Measurements from ENCODE around the gene FAM110A. TPM values are rescaled to one million over a fixed set of nuclear protein-coding genes. Genes with fewer than 3 reads are reported as not detected.

FAM110A gene
- total RNA-seq, 2 experiments from 2014 or later, result 16.2 to 28.2 TPM

- no peaks in the 10 kb centered on the region for H4K20me1 ChIP-seq (ENCODE audit: insufficient read depth, low read length)
- TF ChIP-seq EZH2phosphoT487 (IDR thresholded peaks at IDR 0.05; ENCODE audit: borderline replicate concordance, low read depth, low read length), result no peak
- TF ChIP-seq, protein P1, sequence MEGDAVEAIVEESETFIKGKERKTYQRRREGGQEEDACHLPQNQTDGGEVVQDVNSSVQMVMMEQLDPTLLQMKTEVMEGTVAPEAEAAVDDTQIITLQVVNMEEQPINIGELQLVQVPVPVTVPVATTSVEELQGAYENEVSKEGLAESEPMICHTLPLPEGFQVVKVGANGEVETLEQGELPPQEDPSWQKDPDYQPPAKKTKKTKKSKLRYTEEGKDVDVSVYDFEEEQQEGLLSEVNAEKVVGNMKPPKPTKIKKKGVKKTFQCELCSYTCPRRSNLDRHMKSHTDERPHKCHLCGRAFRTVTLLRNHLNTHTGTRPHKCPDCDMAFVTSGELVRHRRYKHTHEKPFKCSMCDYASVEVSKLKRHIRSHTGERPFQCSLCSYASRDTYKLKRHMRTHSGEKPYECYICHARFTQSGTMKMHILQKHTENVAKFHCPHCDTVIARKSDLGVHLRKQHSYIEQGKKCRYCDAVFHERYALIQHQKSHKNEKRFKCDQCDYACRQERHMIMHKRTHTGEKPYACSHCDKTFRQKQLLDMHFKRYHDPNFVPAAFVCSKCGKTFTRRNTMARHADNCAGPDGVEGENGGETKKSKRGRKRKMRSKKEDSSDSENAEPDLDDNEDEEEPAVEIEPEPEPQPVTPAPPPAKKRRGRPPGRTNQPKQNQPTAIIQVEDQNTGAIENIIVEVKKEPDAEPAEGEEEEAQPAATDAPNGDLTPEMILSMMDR (conservative IDR thresholded peaks at IDR 0.05; ENCODE audit: low read length), result no peak
- BruUV-seq (replicated peaks), result no TSS peak
- H3K27ac ChIP-seq (ENCODE audit: low read depth, low read length, poor library complexity, severe bottlenecking), result no peak overlapping the region
- no peak overlapping the region for H2AFZ ChIP-seq (ENCODE audit: low read length)
- ChIA-PET CTCF (ENCODE audit: unreplicated experiment) (interaction anchor here (0.6 kb wide), 1 partner anchor 42 kb away, joined by 3 read pairs; no protein-coding TSS in a partner anchor), POLR2A (no interaction called here)
- H3K9me2 ChIP-seq (ENCODE audit: insufficient read depth, low read length), result no peaks in the 10 kb centered on the region
- no peaks in the 10 kb centered on the region for H3K36me3 ChIP-seq (ENCODE audit: insufficient read depth, low read length)
- no peaks in the 10 kb centered on the region for H3K4me1 ChIP-seq (ENCODE audit: insufficient read depth, low read length, poor library complexity, severe bottlenecking)
- no peak overlapping the region for H3K4me3 ChIP-seq (ENCODE audit: low read depth, low read length, poor library complexity, severe bottlenecking)
- intact Hi-C loops (cut with micrococcal nuclease; ENCODE audit: unreplicated experiment), result no loop called here
- no peak for DNase-seq (ENCODE audit: low spot score)
- no peaks in the 10 kb centered on the region for H3K79me2 ChIP-seq (ENCODE audit: insufficient read depth, low read depth, low read length)
- no peak overlapping the region for H3K4me2 ChIP-seq (ENCODE audit: low read length)
- H3K9me3 ChIP-seq (ENCODE audit: low read length), result no peaks in the 10 kb centered on the region
Observed at GRCh38 chr20:872855-873520, 39.5 kb downstream of the FAM110A start.

DNA sequence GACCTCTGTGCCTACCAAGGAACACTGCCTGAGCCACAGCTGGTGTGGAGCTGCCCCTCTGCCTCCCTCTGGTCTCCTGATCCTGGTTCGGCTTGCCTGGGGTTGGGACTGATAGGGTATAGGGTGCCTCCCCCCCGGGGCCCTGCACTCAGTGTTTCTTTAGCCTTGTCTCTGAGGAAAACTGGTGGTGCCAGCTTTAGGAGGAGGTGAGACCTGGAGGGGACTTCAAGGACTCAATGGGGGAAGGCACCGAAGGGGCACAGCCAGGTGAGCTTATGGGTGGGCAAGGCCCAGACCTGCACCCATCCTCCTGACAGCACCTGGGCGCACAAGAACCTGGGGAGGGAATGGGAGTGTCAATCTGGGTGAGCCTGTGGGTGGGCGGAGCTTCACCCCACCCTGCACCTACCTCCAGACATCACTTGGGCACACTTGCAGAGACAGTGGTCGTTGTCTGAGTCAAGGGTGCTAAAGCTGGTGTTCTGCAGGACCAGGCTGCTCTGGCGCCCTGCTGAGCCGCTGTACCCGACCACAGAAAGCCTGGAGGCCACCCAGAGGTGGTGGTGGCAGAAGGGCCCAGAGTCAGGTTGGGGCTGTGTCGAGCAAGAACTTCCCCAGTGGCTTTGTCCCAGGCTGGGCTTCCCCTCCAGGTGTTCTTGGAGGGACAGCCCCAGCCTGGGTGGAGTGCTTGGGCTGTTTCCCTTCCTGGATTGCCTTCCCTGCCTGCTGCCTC is 40.5 kb downstream of the FAM110A start:
- Histone ChIP-seq H3K4me1 (ENCODE audit: insufficient read depth, low read length, poor library complexity, severe bottlenecking) (no peaks in the 10 kb centered on the region), H3K9me2 (ENCODE audit: insufficient read depth, low read length) (no peaks in the 10 kb centered on the region), H3K4me2 (ENCODE audit: low read length) (no peak overlapping the region), H3K9me3 (ENCODE audit: low read length) (no peaks in the 10 kb centered on the region), H3K4me3 (ENCODE audit: low read depth, low read length, poor library complexity, severe bottlenecking) (no peak overlapping the region), H3K27ac (ENCODE audit: low read depth, low read length, poor library complexity, severe bottlenecking) (no peak overlapping the region), H3K79me2 (ENCODE audit: insufficient read depth, low read depth, low read length) (no peaks in the 10 kb centered on the region), H4K20me1 (ENCODE audit: insufficient read depth, low read length) (no peaks in the 10 kb centered on the region), H3K36me3 (ENCODE audit: insufficient read depth, low read length) (no peaks in the 10 kb centered on the region), H2AFZ (ENCODE audit: low read length) (no peak overlapping the region)
- ChIA-PET POLR2A (no interaction called here), CTCF (ENCODE audit: unreplicated experiment) (no interaction called here)
- no TSS peak for BruUV-seq (replicated peaks)
- intact Hi-C loops (cut with micrococcal nuclease; ENCODE audit: unreplicated experiment), result no loop called here
- no peak for DNase-seq (ENCODE audit: low spot score)
- no peak for TF ChIP-seq EZH2phosphoT487 (IDR thresholded peaks at IDR 0.05; ENCODE audit: borderline replicate concordance, low read depth, low read length)
- TF ChIP-seq, protein P1 (conservative IDR thresholded peaks at IDR 0.05; ENCODE audit: low read length), result no peak

DNA sequence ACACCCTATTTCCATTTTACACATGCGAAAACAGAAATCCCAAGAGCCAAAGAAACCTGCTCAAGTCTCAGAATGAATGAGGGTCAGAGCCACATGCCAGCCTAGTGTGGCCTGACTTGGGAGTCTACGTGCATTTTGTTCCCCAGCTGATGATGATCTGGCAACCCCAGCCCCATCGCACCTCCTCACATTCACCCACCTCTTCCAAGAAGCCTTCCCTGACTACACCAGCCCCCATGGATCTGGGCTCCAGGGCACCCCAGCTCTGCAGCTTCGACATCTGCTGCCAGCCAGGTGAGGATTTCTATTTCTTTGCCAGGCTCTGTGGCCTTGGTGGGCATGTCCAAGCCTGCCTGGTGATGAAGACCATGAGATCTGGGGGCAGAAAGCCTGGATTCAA is 41.6 kb downstream of the FAM110A start:
- TF ChIP-seq, protein P1 (conservative IDR thresholded peaks at IDR 0.05; ENCODE audit: low read length), result no peak
- TF ChIP-seq EZH2phosphoT487 (IDR thresholded peaks at IDR 0.05; ENCODE audit: borderline replicate concordance, low read depth, low read length), result no peak
- Histone ChIP-seq H4K20me1 (ENCODE audit: insufficient read depth, low read length) (no peaks in the 10 kb centered on the region), H3K36me3 (ENCODE audit: insufficient read depth, low read length) (no peaks in the 10 kb centered on the region), H3K9me3 (ENCODE audit: low read length) (no peaks in the 10 kb centered on the region), H3K4me2 (ENCODE audit: low read length) (no peak overlapping the region), H3K79me2 (ENCODE audit: insufficient read depth, low read depth, low read length) (no peaks in the 10 kb centered on the region), H2AFZ (ENCODE audit: low read length) (no peak overlapping the region), H3K4me3 (ENCODE audit: low read depth, low read length, poor library complexity, severe bottlenecking) (no peak overlapping the region), H3K9me2 (ENCODE audit: insufficient read depth, low read length) (no peaks in the 10 kb centered on the region), H3K27ac (ENCODE audit: low read depth, low read length, poor library complexity, severe bottlenecking) (no peak overlapping the region), H3K4me1 (ENCODE audit: insufficient read depth, low read length, poor library complexity, severe bottlenecking) (no peaks in the 10 kb centered on the region)
- BruUV-seq (replicated peaks), result no TSS peak
- DNase-seq (ENCODE audit: low spot score), result no peak
- POLR2A ChIA-PET, result no interaction called here
- intact Hi-C loops (cut with micrococcal nuclease; ENCODE audit: unreplicated experiment), result no loop called here
- CTCF ChIA-PET (ENCODE audit: unreplicated experiment), result no interaction called here
